Progenitor cell of endocrine pancreas (in vitro differentiated cells): ENCODE results near the gene ZC3H13. TPM values are rescaled to one million over a fixed set of nuclear protein-coding genes. Genes with fewer than 3 reads are reported as not detected.

Experiments
- DNase-seq: peaks from one replicate; pipeline ENCODE4 v3.0.0; 2021; ENCODE audit warnings: low spot score; ENCODE audit not compliant: unreplicated experiment
- H3K27ac Mint-ChIP-seq: 2 replicates; pipeline ENCODE4 v1.8.0; 2021; ENCODE audit warnings: mild to moderate bottlenecking, moderate library complexity, mixed read lengths
- H3K27me3 Mint-ChIP-seq: 2 replicates; pipeline ENCODE4 v1.8.0; 2021; ENCODE audit warnings: mixed read lengths
- H3K36me3 Mint-ChIP-seq: 2 replicates; pipeline ENCODE4 v1.8.0; 2022; ENCODE audit warnings: mixed read lengths; ENCODE audit not compliant: insufficient read depth
- H3K4me1 Mint-ChIP-seq: 2 replicates; pipeline ENCODE4 v1.8.0; 2021; ENCODE audit warnings: low read depth, mixed read lengths
- H3K4me3 Mint-ChIP-seq: 2 replicates; pipeline ENCODE4 v1.8.0; 2021; ENCODE audit warnings: low read depth, mild to moderate bottlenecking, moderate library complexity, mixed read lengths
- H3K9me3 Mint-ChIP-seq: 2 replicates; pipeline ENCODE4 v1.8.0; 2021; ENCODE audit warnings: low read depth, mixed read lengths
- total RNA-seq: library from RNA; stranded (reverse); gene quantifications from 2 replicates; pipeline ENCODE4 v1.2.1, GENCODE V29; 2021
- TF ChIP-seq, protein P1 (sequence below): fragments of 200-600 bp; sonication (generic); IDR thresholded peaks from one replicate; pipeline ENCODE4 v1.5.0; 2021; ENCODE audit warnings: antibody characterized with exemption, mild to moderate bottlenecking; ENCODE audit not compliant: unreplicated experiment

ZC3H13 gene
- total RNA-seq, 1 donor from 2014 or later = 65.9 TPM

DNA sequence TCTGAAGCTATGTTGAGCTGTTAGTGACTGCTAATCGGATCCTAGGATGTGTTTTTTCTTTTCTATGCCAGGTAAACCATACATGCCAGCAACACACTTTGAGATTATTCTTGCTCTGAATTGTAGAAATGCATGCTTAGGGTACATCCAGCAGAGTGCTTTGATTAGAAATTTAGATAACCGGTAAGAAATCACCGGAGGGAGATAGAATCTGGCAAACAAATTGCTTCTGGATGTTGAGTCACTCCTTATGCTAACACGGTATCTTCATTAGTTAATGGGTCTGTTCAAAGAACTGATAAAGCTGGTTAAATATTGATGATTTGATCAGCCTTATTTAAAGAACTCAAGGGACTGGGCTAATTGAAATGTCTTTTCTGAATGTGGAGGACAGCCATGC, 115.9 kb downstream of the ZC3H13 start:
- Mint-ChIP-seq H3K27ac (no peak overlapping the region), H3K9me3 (no peaks in the 10 kb centered on the region), H3K4me3 (peak overlapping the region; percentile 10), H3K36me3 (no peaks in the 10 kb centered on the region), H3K4me1 (peaks cover 19% of the 10 kb centered on the region), H3K27me3 (peaks cover 39% of the 10 kb centered on the region)
- DNase-seq = no peak
- TF ChIP-seq, protein P1, sequence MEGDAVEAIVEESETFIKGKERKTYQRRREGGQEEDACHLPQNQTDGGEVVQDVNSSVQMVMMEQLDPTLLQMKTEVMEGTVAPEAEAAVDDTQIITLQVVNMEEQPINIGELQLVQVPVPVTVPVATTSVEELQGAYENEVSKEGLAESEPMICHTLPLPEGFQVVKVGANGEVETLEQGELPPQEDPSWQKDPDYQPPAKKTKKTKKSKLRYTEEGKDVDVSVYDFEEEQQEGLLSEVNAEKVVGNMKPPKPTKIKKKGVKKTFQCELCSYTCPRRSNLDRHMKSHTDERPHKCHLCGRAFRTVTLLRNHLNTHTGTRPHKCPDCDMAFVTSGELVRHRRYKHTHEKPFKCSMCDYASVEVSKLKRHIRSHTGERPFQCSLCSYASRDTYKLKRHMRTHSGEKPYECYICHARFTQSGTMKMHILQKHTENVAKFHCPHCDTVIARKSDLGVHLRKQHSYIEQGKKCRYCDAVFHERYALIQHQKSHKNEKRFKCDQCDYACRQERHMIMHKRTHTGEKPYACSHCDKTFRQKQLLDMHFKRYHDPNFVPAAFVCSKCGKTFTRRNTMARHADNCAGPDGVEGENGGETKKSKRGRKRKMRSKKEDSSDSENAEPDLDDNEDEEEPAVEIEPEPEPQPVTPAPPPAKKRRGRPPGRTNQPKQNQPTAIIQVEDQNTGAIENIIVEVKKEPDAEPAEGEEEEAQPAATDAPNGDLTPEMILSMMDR = no peak

DNA sequence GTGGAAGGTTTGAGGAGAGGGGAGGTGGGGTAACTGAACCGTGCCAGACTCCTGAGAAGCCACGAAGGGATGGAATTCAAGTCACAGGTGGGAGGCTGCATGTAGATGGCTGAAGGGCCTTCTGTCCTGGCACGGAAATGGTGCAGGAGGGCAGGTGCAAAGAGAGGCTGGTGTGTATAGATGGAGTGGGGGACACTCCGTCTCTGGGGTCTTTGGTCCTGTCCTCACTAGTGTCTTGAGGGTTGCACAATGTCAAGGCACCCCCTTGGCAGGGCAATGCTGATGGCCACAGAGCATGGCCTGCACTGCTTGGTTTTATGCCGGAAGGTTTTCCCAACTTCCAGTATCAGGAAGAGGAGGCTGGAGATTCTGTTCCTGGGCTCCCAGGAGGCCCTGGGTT, 118.3 kb downstream of the ZC3H13 start:
- no peaks in the 10 kb centered on the region for H3K9me3 Mint-ChIP-seq
- H3K27me3 Mint-ChIP-seq = peaks cover 45% of the 10 kb centered on the region
- H3K4me1 Mint-ChIP-seq = peaks cover 19% of the 10 kb centered on the region
- H3K36me3 Mint-ChIP-seq = no peaks in the 10 kb centered on the region
- H3K4me3 Mint-ChIP-seq = no peak overlapping the region
- H3K27ac Mint-ChIP-seq = no peak overlapping the region
- TF ChIP-seq, protein P1 = no peak
- DNase-seq = no peak

DNA sequence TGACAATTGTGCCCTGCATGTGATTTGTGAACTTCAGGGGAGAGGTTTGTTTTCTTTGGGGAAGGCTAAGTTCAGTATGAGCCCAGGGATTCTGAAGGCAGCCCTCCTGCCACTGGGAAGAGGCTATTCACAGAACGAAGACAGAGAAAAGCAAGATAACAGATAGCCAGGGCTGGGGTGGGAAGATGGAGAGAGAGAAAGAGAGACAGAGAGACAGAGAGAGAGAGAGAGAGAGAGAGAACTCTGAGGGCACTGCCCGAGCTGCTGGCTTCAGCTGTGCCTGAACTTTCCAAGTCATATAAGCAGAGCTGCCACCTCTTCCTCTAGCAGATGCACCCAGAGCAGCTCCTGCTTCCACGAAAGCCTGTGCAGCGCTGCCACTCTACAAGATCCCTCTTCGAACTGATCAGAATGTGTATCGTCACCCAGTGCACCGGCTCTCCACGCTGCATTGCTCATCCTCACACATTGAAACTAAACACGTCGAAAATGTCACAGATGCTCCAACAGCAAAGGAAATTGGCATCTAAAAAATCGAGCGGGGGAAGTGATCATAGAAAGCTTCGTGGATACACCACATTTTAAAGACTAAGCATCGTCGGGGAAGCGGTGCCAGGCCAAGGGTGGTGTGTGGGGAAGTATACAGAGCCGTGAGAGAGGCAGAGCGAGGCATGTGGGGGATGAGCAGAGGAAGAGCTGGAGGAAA, 119.2 kb downstream of the ZC3H13 start:
- H3K4me3 Mint-ChIP-seq = no peak overlapping the region
- no peak for DNase-seq
- H3K9me3 Mint-ChIP-seq = no peaks in the 10 kb centered on the region
- peaks cover 19% of the 10 kb centered on the region for H3K4me1 Mint-ChIP-seq
- no peak overlapping the region for H3K27ac Mint-ChIP-seq
- TF ChIP-seq, protein P1 = no peak
- H3K27me3 Mint-ChIP-seq = peaks cover 45% of the 10 kb centered on the region
- H3K36me3 Mint-ChIP-seq = no peaks in the 10 kb centered on the region

DNA sequence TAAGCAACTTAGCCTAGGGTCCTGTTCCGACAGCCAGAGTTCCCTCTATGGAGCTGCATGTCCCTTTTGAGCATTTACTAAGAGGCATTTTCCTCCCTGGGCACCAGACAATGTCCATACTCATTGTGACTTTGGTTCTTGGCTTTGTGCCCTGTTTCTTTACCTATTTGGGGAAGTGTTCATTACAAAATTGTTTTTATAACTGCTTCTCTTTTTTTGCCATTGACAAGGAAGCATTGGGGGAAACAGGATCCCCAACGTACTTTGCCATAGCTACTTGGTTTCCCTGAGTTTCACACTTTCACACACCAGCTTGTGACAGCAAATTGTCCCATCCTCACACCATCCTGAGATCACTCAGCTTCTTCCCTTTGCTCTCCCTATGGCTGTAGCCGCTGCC, 119.9 kb downstream of the ZC3H13 start:
- Mint-ChIP-seq H3K9me3 (no peaks in the 10 kb centered on the region), H3K27me3 (peaks cover 45% of the 10 kb centered on the region), H3K27ac (no peak overlapping the region), H3K4me1 (peaks cover 18% of the 10 kb centered on the region), H3K36me3 (no peaks in the 10 kb centered on the region), H3K4me3 (no peak overlapping the region)
- no peak for DNase-seq
- TF ChIP-seq, protein P1 = no peak

DNA sequence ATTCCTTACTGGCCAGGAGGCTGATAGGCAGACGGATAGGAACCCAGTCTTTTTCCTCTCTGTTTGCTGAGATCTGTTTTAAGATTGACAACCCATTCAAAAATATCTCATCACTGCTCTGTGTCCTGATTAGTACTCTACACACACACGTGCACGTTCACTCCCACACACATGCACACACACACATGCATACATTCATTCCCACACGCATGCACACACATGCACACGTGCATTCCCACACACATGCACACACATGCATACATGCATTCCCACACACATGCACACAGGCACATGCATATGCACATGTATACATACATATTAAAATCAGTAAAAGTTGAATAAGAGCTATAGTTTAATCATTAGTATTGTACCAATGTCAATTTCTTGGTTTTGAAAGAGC, 120.4 kb downstream of the ZC3H13 start:
- Mint-ChIP-seq H3K27me3 (peaks cover 45% of the 10 kb centered on the region), H3K4me3 (no peak overlapping the region), H3K27ac (no peak overlapping the region), H3K36me3 (no peaks in the 10 kb centered on the region), H3K4me1 (peaks cover 13% of the 10 kb centered on the region), H3K9me3 (no peaks in the 10 kb centered on the region)
- no peak for DNase-seq
- TF ChIP-seq, protein P1 = no peak
